ENCODE results near the gene ARHGAP21. TPM values are rescaled to one million over a fixed set of nuclear protein-coding genes. Genes with fewer than 3 reads are reported as not detected.

Gene ARHGAP21
- total and polyA plus RNA-seq, 9 of the 15 experiments (the other 6 are each of a cell fraction or from before 2014, with no cell fraction given), result 13.6 to 145 (median 60.8) TPM

DNA sequence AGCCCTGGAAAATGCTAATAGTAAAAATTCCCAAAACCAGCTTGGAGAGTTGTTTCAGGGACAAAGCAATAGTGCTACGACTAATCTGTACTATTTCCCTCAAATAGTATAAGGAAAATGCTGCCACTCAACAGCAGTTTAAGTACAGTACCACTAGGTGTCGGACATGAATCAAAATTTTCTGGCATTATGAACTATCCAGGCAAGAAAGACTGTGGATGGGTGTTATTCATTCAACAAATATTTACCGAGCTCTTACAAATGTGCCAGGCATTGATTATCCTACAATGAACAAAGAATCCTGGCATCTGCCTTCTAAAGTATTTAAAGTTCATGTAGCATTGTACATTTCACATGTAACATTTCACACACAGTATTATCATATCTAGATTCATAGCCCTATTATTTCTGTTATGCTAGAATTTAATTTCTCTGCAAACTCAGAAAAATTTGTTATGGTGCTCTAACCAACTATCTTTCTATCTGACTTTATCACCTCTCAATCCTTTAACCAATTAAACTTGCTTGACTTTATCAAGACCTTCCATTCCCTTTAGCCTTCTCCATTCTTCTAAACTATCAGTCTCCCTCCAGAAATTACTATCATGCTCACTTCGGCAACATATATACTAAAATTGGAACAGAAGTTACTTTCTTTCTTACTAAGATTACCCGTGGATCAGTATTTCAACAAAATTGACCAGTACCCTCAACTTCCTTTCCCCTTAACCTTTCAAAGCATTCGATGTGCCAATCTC is 80.6 kb downstream of the ARHGAP21 start (continued):
- TF ChIP-seq, protein P1, sequence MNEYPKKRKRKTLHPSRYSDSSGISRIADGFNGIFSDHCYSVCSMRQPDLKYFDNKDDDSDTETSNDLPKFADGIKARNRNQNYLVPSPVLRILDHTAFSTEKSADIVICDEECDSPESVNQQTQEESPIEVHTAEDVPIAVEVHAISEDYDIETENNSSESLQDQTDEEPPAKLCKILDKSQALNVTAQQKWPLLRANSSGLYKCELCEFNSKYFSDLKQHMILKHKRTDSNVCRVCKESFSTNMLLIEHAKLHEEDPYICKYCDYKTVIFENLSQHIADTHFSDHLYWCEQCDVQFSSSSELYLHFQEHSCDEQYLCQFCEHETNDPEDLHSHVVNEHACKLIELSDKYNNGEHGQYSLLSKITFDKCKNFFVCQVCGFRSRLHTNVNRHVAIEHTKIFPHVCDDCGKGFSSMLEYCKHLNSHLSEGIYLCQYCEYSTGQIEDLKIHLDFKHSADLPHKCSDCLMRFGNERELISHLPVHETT (CRISPR knock-in tag; conservative IDR thresholded peaks at IDR 0.05 in 1 of 2, IDR thresholded peaks at IDR 0.05 in 1 of 2), result no peak
- TF ChIP-seq, protein P2, sequence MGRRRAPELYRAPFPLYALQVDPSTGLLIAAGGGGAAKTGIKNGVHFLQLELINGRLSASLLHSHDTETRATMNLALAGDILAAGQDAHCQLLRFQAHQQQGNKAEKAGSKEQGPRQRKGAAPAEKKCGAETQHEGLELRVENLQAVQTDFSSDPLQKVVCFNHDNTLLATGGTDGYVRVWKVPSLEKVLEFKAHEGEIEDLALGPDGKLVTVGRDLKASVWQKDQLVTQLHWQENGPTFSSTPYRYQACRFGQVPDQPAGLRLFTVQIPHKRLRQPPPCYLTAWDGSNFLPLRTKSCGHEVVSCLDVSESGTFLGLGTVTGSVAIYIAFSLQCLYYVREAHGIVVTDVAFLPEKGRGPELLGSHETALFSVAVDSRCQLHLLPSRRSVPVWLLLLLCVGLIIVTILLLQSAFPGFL (CRISPR knock-in tag; IDR thresholded peaks at IDR 0.05), result no peak
- TF ChIP-seq, protein P3, sequence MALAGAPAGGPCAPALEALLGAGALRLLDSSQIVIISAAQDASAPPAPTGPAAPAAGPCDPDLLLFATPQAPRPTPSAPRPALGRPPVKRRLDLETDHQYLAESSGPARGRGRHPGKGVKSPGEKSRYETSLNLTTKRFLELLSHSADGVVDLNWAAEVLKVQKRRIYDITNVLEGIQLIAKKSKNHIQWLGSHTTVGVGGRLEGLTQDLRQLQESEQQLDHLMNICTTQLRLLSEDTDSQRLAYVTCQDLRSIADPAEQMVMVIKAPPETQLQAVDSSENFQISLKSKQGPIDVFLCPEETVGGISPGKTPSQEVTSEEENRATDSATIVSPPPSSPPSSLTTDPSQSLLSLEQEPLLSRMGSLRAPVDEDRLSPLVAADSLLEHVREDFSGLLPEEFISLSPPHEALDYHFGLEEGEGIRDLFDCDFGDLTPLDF (CRISPR knock-in tag; IDR thresholded peaks at IDR 0.05), result no peak
- TF ChIP-seq, protein P4, sequence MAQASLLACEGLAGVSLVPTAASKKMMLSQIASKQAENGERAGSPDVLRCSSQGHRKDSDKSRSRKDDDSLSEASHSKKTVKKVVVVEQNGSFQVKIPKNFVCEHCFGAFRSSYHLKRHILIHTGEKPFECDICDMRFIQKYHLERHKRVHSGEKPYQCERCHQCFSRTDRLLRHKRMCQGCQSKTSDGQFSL (CRISPR knock-in tag; IDR thresholded peaks at IDR 0.05), result no peak
- TF ChIP-seq, protein P4 (tag; IDR thresholded peaks at IDR 0.05), result no peak
- TF ChIP-seq HOXB6 (CRISPR knock-in tag; IDR thresholded peaks at IDR 0.05; ENCODE audit: borderline replicate concordance) (no peak), CEBPB (tag; IDR thresholded peaks at IDR 0.05) (no peak), MYNN (IDR thresholded peaks at IDR 0.05) (no peak), MYNN (CRISPR knock-in tag; IDR thresholded peaks at IDR 0.05) (no peak), ZNF23 (CRISPR knock-in tag; IDR thresholded peaks at IDR 0.05) (no peak), BDP1 (IDR thresholded peaks at IDR 0.05; ENCODE audit: insufficient read depth, insufficient read length) (no peak), RHOXF2B (CRISPR knock-in tag; conservative IDR thresholded peaks at IDR 0.05) (no peak), ZNF444 (CRISPR knock-in tag; IDR thresholded peaks at IDR 0.05) (no peak), CBFA2T3 (IDR thresholded peaks at IDR 0.05) (no peak), ESRRA (IDR thresholded peaks at IDR 0.05; ENCODE audit: borderline replicate concordance, low read depth) (no peak), ADNP (tag; IDR thresholded peaks at IDR 0.05) (no peak), ZNF41 (CRISPR knock-in tag; conservative IDR thresholded peaks at IDR 0.05) (no peak), RB1 (IDR thresholded peaks at IDR 0.05; ENCODE audit: low read depth) (peak; percentile 9; the same call in 1 of the 2 replicates), ZC3H8 (IDR thresholded peaks at IDR 0.05) (no peak), PTRF (tag; IDR thresholded peaks at IDR 0.05) (no peak)
- TF ChIP-seq, protein P5, sequence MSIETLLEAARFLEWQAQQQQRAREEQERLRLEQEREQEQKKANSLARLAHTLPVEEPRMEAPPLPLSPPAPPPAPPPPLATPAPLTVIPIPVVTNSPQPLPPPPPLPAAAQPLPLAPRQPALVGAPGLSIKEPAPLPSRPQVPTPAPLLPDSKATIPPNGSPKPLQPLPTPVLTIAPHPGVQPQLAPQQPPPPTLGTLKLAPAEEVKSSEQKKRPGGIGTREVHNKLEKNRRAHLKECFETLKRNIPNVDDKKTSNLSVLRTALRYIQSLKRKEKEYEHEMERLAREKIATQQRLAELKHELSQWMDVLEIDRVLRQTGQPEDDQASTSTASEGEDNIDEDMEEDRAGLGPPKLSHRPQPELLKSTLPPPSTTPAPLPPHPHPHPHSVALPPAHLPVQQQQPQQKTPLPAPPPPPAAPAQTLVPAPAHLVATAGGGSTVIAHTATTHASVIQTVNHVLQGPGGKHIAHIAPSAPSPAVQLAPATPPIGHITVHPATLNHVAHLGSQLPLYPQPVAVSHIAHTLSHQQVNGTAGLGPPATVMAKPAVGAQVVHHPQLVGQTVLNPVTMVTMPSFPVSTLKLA (conservative IDR thresholded peaks at IDR 0.05), result no peak
- TF ChIP-seq, protein P6, sequence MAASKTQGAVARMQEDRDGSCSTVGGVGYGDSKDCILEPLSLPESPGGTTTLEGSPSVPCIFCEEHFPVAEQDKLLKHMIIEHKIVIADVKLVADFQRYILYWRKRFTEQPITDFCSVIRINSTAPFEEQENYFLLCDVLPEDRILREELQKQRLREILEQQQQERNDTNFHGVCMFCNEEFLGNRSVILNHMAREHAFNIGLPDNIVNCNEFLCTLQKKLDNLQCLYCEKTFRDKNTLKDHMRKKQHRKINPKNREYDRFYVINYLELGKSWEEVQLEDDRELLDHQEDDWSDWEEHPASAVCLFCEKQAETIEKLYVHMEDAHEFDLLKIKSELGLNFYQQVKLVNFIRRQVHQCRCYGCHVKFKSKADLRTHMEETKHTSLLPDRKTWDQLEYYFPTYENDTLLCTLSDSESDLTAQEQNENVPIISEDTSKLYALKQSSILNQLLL (CRISPR knock-in tag; IDR thresholded peaks at IDR 0.05; ENCODE audit: borderline replicate concordance), result no peak
